HG03565 (cell line): ENCODE data around the gene LHPP.
"Not testable (repeated sequence)": the region's sequence is repeated elsewhere in the genome, so short reads cannot be mapped to it uniquely, and the experiment has no call there.

Experiments used
- ATAC-seq: cut with Tn5 transposase; IDR thresholded peaks from one replicate; pipeline ENCODE4 v1.9.1; 2021; ENCODE audit warnings: mild to moderate bottlenecking, moderate library complexity; ENCODE audit not compliant: unreplicated experiment

Gene LHPP

GRCh38 chr10:124461642-124462347, at the start of gene LHPP:
TSS of gene LHPP (plus strand) at chr10:124461823. CDS start at chr10:124461863, 40 bp downstream.
- ATAC-seq, result peak; percentile 91

- no peak for ATAC-seq
Observed at GRCh38 chr10:124414076-124414475, 47.5 kb upstream of the LHPP start.

- ATAC-seq, result no peak
Observed at GRCh38 chr10:124415210-124415609, 46.4 kb upstream of the LHPP start.

- ATAC-seq, result no peak
Observed at GRCh38 chr10:124416733-124417132, 44.9 kb upstream of the LHPP start.

- ATAC-seq, result peak; percentile 27
Observed at GRCh38 chr10:124417895-124418725, 43.5 kb upstream of the LHPP start.

- peak; percentile 82 for ATAC-seq
Observed at GRCh38 chr10:124418726-124419501, 42.7 kb upstream of the LHPP start, which contains the start of gene OAT. TSS of gene OAT (minus strand) at chr10:124418923. CDS start at chr10:124412171, 6,752 bp downstream.

GRCh38 chr10:124419635-124420034, 42.0 kb upstream of the LHPP start:
- ATAC-seq, result no peak

GRCh38 chr10:124420254-124420653, 41.4 kb upstream of the LHPP start:
- no peak for ATAC-seq

- ATAC-seq, result no peak
Observed at GRCh38 chr10:124422742-124423141, 38.9 kb upstream of the LHPP start.

- ATAC-seq, result no peak
Observed at GRCh38 chr10:124423813-124424212, 37.8 kb upstream of the LHPP start.

- ATAC-seq, result no peak
Observed at GRCh38 chr10:124425227-124425962, 36.2 kb upstream of the LHPP start.

GRCh38 chr10:124428207-124428777, 33.3 kb upstream of the LHPP start:
- ATAC-seq, result no peak

GRCh38 chr10:124429576-124429975, 32.0 kb upstream of the LHPP start:
- no peak for ATAC-seq

GRCh38 chr10:124430077-124430476, 31.5 kb upstream of the LHPP start:
- ATAC-seq, result no peak

- no peak for ATAC-seq
Observed at GRCh38 chr10:124433461-124433860, 28.2 kb upstream of the LHPP start.

GRCh38 chr10:124435683-124436082, 25.9 kb upstream of the LHPP start:
- ATAC-seq, result not testable (repeated sequence)

GRCh38 chr10:124436191-124436638, 25.4 kb upstream of the LHPP start:
- ATAC-seq, result peak; percentile 59

- not testable (repeated sequence) for ATAC-seq
Observed at GRCh38 chr10:124441694-124442093, 19.9 kb upstream of the LHPP start.

GRCh38 chr10:124446830-124447750, 14.5 kb upstream of the LHPP start:
- ATAC-seq, result no peak
